CD14-positive monocyte (primary cell): Measurements from ENCODE around the gene IPPK. TPM values are rescaled to one million over a fixed set of nuclear protein-coding genes. Genes with fewer than 3 reads are reported as not detected.

Source experiments
- DNase-seq, 3 donors: peaks; one replicate each; pipeline ENCODE4 v3.0.0-alpha.2; 2011 to 2022
- H2AFZ ChIP-seq: 2 replicates; pipeline ENCODE4 v1.6.0; 2012; ENCODE audit warnings: mild to moderate bottlenecking, low read depth, low read length, inconsistent platforms; ENCODE audit not compliant: insufficient read depth, poor library complexity, severe bottlenecking
- H3K27ac ChIP-seq, 2 donors: 1 replicate in 1 of 2; 2 replicates in 1 of 2; pipeline ENCODE4 v1.5.1; 2012 to 2013; ENCODE audit warnings: low read length in 2 of 2, control low read depth in 1 of 2, inconsistent platforms in 1 of 2, low read depth in 1 of 2, mild to moderate bottlenecking in 1 of 2
- H3K27me3 ChIP-seq, 2 donors: one replicate each; pipeline versions ENCODE4 v1.6.0 to v1.6.1; 2011 to 2013; ENCODE audit warnings: low read length in 2 of 2; ENCODE audit not compliant: control insufficient read depth in 2 of 2, insufficient read depth in 2 of 2
- H3K36me3 ChIP-seq, 2 donors: replicated peaks in 1 of 2; 1 replicate in 1 of 2; 2 replicates in 1 of 2; pipeline versions ENCODE4 v1.5.1 to v1.6.1; 2012 to 2013; ENCODE audit warnings: low read length in 2 of 2, control low read depth in 1 of 2, inconsistent platforms in 1 of 2, mild to moderate bottlenecking in 1 of 2; ENCODE audit not compliant: insufficient read depth in 2 of 2, control insufficient read depth in 1 of 2
- H3K4me1 ChIP-seq, 2 donors: 1 replicate in 1 of 2; 2 replicates in 1 of 2; pipeline versions ENCODE4 v1.5.1 to v1.6.1; 2012 to 2013; ENCODE audit warnings: low read length in 2 of 2, control low read depth in 1 of 2, inconsistent platforms in 1 of 2, mild to moderate bottlenecking in 1 of 2, moderate library complexity in 1 of 2; ENCODE audit not compliant: insufficient read depth in 2 of 2, control insufficient read depth in 1 of 2
- H3K4me2 ChIP-seq: replicated peaks from 2 replicates; pipeline ENCODE3; 2012; ENCODE audit warnings: low read length, moderate library complexity, mild to moderate bottlenecking; ENCODE audit not compliant: poor library complexity, severe bottlenecking; ENCODE audit errors: extremely low read depth
- H3K4me3 ChIP-seq, 3 experiments: fragments of 200-600 bp in 1 of 3; sonication (generic) in 1 of 3; replicated peaks in 1 of 3; 1 replicate in 2 of 3; 2 replicates in 1 of 3; pipeline ENCODE4 v1.5.1; 2011 to 2013; ENCODE audit warnings: low read length in 3 of 3, mild to moderate bottlenecking in 3 of 3, control low read depth in 2 of 3, low read depth in 2 of 3, inconsistent platforms in 1 of 3, moderate library complexity in 1 of 3
- H3K79me2 ChIP-seq: 2 replicates; pipeline ENCODE4 v1.6.0; 2012; ENCODE audit warnings: mild to moderate bottlenecking, control low read depth, inconsistent platforms, low read length, moderate library complexity; ENCODE audit not compliant: insufficient read depth
- H3K9ac ChIP-seq: 2 replicates; pipeline ENCODE4 v1.6.0; 2017; ENCODE audit warnings: low read length, mild to moderate bottlenecking; ENCODE audit not compliant: insufficient read depth, poor library complexity, severe bottlenecking
- H3K9me3 ChIP-seq, 2 donors: replicated peaks in 1 of 2; 1 replicate in 1 of 2; 2 replicates in 1 of 2; pipeline versions ENCODE4 v1.5.1 to v1.6.1; 2012 to 2013; ENCODE audit warnings: low read length in 2 of 2, control low read depth in 1 of 2; ENCODE audit not compliant: control insufficient read depth in 1 of 2, insufficient read depth in 1 of 2
- H4K20me1 ChIP-seq: 2 replicates; pipeline ENCODE4 v1.6.0; 2012; ENCODE audit warnings: mild to moderate bottlenecking, low read length, control low read depth, moderate library complexity; ENCODE audit not compliant: insufficient read depth
- H3K27ac Mint-ChIP-seq, 7 donors: one replicate each; pipeline ENCODE4 v1.8.0; 2020; ENCODE audit warnings: mild to moderate bottlenecking in 7 of 7, mixed read lengths in 7 of 7, moderate library complexity in 6 of 7, inconsistent platforms in 2 of 7
- H3K27me3 Mint-ChIP-seq, 3 donors: one replicate each; pipeline ENCODE4 v1.8.0; 2021 to 2022; ENCODE audit warnings: low read depth in 3 of 3, mild to moderate bottlenecking in 3 of 3, mixed read lengths in 3 of 3, moderate library complexity in 3 of 3, inconsistent platforms in 1 of 3
- H3K36me3 Mint-ChIP-seq, 2 donors: one replicate each; pipeline ENCODE4 v1.8.0; 2020; ENCODE audit warnings: mixed read lengths in 2 of 2, inconsistent platforms in 1 of 2, mild to moderate bottlenecking in 1 of 2
- H3K4me1 Mint-ChIP-seq: one replicate; pipeline ENCODE4 v1.8.0; 2020; ENCODE audit warnings: mild to moderate bottlenecking, mixed read lengths
- H3K4me3 Mint-ChIP-seq, 2 donors: one replicate each; pipeline ENCODE4 v1.8.0; 2020; ENCODE audit warnings: mild to moderate bottlenecking in 2 of 2, mixed read lengths in 2 of 2, moderate library complexity in 1 of 2
- H3K9me3 Mint-ChIP-seq, 7 donors: one replicate each; pipeline ENCODE4 v1.8.0; 2020 to 2022; ENCODE audit warnings: mixed read lengths in 7 of 7, mild to moderate bottlenecking in 6 of 7, moderate library complexity in 6 of 7, inconsistent platforms in 2 of 7
- intact Hi-C, 2 donors: fragments of 100-400 bp; cut with micrococcal nuclease; formaldehyde crosslinking; loops; one replicate each; pipeline versions ENCODE4 v1.15.0 to v1.15.1; 2023
- polyA plus RNA-seq, 3 donors: library from polyadenylated mRNA; depleted of rRNA in 1 of 3; unstranded in 2 of 3; stranded (reverse) in 1 of 3; fragments of 300-500 nt in 2 of 3; fragments of >200 nt in 1 of 3; fragmentation: Illumina TruSeq in 2 of 3; gene quantifications; 1 replicate in 2 of 3; 2 replicates in 1 of 3; pipeline ENCODE4 v1.2.3, GENCODE V29; 2012 to 2021
- TF ChIP-seq, protein P1 (sequence below): fragments of 200-600 bp; IDR thresholded peaks from one replicate; pipeline ENCODE4 v1.8.0; 2022; ENCODE audit warnings: antibody characterized with exemption, mild to moderate bottlenecking

Gene IPPK
- polyA plus RNA-seq, 3 donors: 1.9 to 11.6 (median 3.2) TPM

- Histone ChIP-seq H3K4me2 (no peak overlapping the region), H2AFZ (no peak overlapping the region), H3K27ac (no peak overlapping the region), H3K36me3 (peaks cover 51 to 87% of the 10 kb centered on the region in 2 donors), H3K4me1 (peaks cover 7 to 8% of the 10 kb centered on the region in 2 donors), H4K20me1 (peaks cover 65% of the 10 kb centered on the region), H3K4me3 (no peak overlapping the region), H3K79me2 (peaks cover 6% of the 10 kb centered on the region), H3K9ac (no peak overlapping the region), H3K27me3 (no peaks in the 10 kb centered on the region), H3K9me3 (no peaks in the 10 kb centered on the region)
- DNase-seq: no peak
- H3K4me1 Mint-ChIP-seq: peaks cover 13% of the 10 kb centered on the region
- H3K4me3 Mint-ChIP-seq: no peak overlapping the region
- no peaks in the 10 kb centered on the region for H3K9me3 Mint-ChIP-seq
- H3K27me3 Mint-ChIP-seq: no peaks in the 10 kb centered on the region
- intact Hi-C loops: no loop called here
- TF ChIP-seq, protein P1, sequence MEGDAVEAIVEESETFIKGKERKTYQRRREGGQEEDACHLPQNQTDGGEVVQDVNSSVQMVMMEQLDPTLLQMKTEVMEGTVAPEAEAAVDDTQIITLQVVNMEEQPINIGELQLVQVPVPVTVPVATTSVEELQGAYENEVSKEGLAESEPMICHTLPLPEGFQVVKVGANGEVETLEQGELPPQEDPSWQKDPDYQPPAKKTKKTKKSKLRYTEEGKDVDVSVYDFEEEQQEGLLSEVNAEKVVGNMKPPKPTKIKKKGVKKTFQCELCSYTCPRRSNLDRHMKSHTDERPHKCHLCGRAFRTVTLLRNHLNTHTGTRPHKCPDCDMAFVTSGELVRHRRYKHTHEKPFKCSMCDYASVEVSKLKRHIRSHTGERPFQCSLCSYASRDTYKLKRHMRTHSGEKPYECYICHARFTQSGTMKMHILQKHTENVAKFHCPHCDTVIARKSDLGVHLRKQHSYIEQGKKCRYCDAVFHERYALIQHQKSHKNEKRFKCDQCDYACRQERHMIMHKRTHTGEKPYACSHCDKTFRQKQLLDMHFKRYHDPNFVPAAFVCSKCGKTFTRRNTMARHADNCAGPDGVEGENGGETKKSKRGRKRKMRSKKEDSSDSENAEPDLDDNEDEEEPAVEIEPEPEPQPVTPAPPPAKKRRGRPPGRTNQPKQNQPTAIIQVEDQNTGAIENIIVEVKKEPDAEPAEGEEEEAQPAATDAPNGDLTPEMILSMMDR: no peak
- H3K36me3 Mint-ChIP-seq: peaks cover 65 to 80% of the 10 kb centered on the region in 2 donors
- H3K27ac Mint-ChIP-seq: no peak overlapping the region
These were observed 39.3 kb upstream of the IPPK start for GRCh38 chr9:92709240-92709639.

DNA sequence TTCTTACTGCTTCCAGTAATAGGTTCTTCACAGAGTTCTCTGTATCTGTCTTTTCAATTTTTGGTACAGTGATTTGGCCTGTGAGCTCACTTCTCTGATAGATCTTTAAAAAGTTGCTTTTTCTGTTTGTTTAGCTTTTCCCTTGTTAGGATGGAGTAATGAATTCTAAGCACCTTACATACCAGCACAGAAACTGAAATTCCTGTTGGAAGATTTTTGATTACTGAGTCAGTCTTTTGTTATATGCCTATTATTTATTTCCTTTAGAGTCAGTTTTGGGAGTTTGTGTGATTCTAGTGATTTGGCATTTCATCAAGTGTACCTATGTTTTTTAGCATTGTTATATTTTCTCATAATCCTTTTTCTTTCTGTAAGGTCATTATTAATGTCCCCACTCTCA, 37.6 kb upstream of the IPPK start:
- Histone ChIP-seq H3K4me1 (peaks cover 7 to 8% of the 10 kb centered on the region in 2 donors), H3K4me3 (no peak overlapping the region), H3K36me3 (peaks cover 33 to 74% of the 10 kb centered on the region in 2 donors), H3K27ac (no peak overlapping the region), H3K79me2 (no peaks in the 10 kb centered on the region), H3K4me2 (no peak overlapping the region), H2AFZ (no peak overlapping the region), H3K27me3 (no peaks in the 10 kb centered on the region), H3K9ac (no peak overlapping the region), H3K9me3 (no peaks in the 10 kb centered on the region), H4K20me1 (peaks cover 49% of the 10 kb centered on the region)
- Mint-ChIP-seq H3K9me3 (no peaks in the 10 kb centered on the region), H3K27ac (no peak overlapping the region), H3K36me3 (peaks cover 56 to 69% of the 10 kb centered on the region in 2 donors), H3K4me1 (peaks cover 10% of the 10 kb centered on the region), H3K4me3 (no peak overlapping the region), H3K27me3 (peaks cover 0 to 5% (median 0%) of the 10 kb centered on the region in 3 donors)
- DNase-seq: no peak
- TF ChIP-seq, protein P1: no peak
- intact Hi-C loops: no loop called here
